Parathyroid adenoma (tissue), 2 donors: ENCODE data around the gene HLCS.
A peak's percentile ranks its signal among the peaks of the same experiment; 100 is the strongest.

Experiments used
- H2AFZ ChIP-seq: fragments of 300-600 bp; sonication (generic); one replicate; pipeline ENCODE4 v1.7.0; 2017; ENCODE audit warnings: antibody characterized with exemption, mild to moderate bottlenecking
- H3K27ac ChIP-seq: fragments of 300-600 bp; sonication (generic); one replicate; pipeline ENCODE4 v1.7.0; 2017
- H3K27me3 ChIP-seq: fragments of 300-600 bp; sonication (generic); one replicate; pipeline ENCODE4 v1.7.0; 2017; ENCODE audit warnings: low read length; ENCODE audit not compliant: control insufficient read depth, insufficient read depth
- H3K36me3 ChIP-seq: fragments of 300-600 bp; sonication (generic); one replicate; pipeline ENCODE4 v1.7.0; 2017; ENCODE audit warnings: low read length; ENCODE audit not compliant: control insufficient read depth, insufficient read depth
- H3K4me1 ChIP-seq: fragments of 300-600 bp; sonication (generic); one replicate; pipeline ENCODE4 v1.7.0; 2017; ENCODE audit warnings: control low read depth
- H3K4me2 ChIP-seq: fragments of 300-600 bp; sonication (generic); one replicate; pipeline ENCODE4 v1.7.0; 2017; ENCODE audit warnings: low read length
- H3K4me3 ChIP-seq: fragments of 300-600 bp; sonication (generic); one replicate; pipeline ENCODE4 v1.7.0; 2017; ENCODE audit warnings: low read depth, low read length
- H3K79me2 ChIP-seq: fragments of 300-600 bp; sonication (generic); one replicate; pipeline ENCODE4 v1.7.0; 2017; ENCODE audit warnings: control low read depth
- H3K9ac ChIP-seq: fragments of 300-600 bp; sonication (generic); one replicate; pipeline ENCODE4 v1.7.0; 2017; ENCODE audit warnings: mild to moderate bottlenecking
- H3K9me3 ChIP-seq: fragments of 300-600 bp; sonication (generic); one replicate; pipeline ENCODE4 v1.7.0; 2017; ENCODE audit warnings: low read length; ENCODE audit not compliant: control insufficient read depth
- TF ChIP-seq, protein P1 (sequence below): fragments of 300-600 bp; sonication (generic); IDR thresholded peaks from one replicate; pipeline ENCODE4 v1.7.0; 2017; ENCODE audit warnings: antibody characterized with exemption, mild to moderate bottlenecking
- donor health status: primary hyperparathyroidism.

HLCS gene

DNA sequence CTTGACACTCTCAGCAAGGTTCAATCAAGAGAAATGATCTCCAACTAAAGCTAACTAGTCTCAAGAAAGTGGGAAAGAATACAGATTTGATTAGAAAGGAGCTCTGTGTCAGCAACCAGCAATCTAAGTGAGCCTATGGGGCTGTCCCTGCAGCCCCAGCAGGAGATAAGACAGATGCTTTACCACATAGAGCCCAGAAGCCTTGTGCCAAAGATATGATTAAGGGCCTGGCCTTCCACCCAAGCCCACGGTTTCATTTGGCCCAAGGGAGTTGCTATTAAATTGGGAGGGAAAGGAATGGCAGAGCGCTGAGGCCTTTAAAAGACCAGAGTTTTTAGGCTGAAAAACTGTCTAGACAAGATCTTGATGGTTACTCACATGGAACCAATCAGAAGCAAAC is 74.8 kb downstream of the HLCS start:
- no peak overlapping the region for H3K4me3 ChIP-seq
- TF ChIP-seq, protein P1, sequence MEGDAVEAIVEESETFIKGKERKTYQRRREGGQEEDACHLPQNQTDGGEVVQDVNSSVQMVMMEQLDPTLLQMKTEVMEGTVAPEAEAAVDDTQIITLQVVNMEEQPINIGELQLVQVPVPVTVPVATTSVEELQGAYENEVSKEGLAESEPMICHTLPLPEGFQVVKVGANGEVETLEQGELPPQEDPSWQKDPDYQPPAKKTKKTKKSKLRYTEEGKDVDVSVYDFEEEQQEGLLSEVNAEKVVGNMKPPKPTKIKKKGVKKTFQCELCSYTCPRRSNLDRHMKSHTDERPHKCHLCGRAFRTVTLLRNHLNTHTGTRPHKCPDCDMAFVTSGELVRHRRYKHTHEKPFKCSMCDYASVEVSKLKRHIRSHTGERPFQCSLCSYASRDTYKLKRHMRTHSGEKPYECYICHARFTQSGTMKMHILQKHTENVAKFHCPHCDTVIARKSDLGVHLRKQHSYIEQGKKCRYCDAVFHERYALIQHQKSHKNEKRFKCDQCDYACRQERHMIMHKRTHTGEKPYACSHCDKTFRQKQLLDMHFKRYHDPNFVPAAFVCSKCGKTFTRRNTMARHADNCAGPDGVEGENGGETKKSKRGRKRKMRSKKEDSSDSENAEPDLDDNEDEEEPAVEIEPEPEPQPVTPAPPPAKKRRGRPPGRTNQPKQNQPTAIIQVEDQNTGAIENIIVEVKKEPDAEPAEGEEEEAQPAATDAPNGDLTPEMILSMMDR: no peak
- H3K4me2 ChIP-seq: no peak overlapping the region
- no peaks in the 10 kb centered on the region for H3K9me3 ChIP-seq
- H3K79me2 ChIP-seq: no peaks in the 10 kb centered on the region
- no peak overlapping the region for H2AFZ ChIP-seq
- no peak overlapping the region for H3K27ac ChIP-seq
- no peaks in the 10 kb centered on the region for H3K4me1 ChIP-seq
- no peaks in the 10 kb centered on the region for H3K36me3 ChIP-seq
- no peak overlapping the region for H3K9ac ChIP-seq
- no peaks in the 10 kb centered on the region for H3K27me3 ChIP-seq

DNA sequence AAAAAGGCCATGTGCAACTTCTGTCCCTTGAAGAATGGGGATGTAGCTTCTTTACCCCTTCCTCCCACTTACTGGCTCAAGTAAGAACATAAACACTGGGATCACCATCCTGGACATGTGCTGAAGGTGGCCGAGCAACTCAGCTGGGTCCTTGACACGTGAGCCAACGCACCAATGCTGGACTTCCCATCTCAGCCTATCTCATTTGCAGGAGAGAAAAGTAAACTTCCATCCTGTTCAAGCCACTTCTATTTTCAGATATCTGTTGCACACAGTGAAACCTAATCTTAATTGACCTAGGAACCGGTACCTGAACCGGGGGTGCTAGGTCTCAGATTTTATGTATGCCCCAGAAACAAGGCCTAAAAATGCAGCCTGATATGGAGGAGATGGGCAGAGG is 75.3 kb downstream of the HLCS start:
- no peaks in the 10 kb centered on the region for H3K9me3 ChIP-seq
- no peaks in the 10 kb centered on the region for H3K4me1 ChIP-seq
- no peaks in the 10 kb centered on the region for H3K79me2 ChIP-seq
- no peak overlapping the region for H3K27ac ChIP-seq
- no peak overlapping the region for H3K4me3 ChIP-seq
- H3K9ac ChIP-seq: no peak overlapping the region
- TF ChIP-seq, protein P1: no peak
- no peak overlapping the region for H3K4me2 ChIP-seq
- no peak overlapping the region for H2AFZ ChIP-seq
- H3K36me3 ChIP-seq: no peaks in the 10 kb centered on the region
- no peaks in the 10 kb centered on the region for H3K27me3 ChIP-seq

DNA sequence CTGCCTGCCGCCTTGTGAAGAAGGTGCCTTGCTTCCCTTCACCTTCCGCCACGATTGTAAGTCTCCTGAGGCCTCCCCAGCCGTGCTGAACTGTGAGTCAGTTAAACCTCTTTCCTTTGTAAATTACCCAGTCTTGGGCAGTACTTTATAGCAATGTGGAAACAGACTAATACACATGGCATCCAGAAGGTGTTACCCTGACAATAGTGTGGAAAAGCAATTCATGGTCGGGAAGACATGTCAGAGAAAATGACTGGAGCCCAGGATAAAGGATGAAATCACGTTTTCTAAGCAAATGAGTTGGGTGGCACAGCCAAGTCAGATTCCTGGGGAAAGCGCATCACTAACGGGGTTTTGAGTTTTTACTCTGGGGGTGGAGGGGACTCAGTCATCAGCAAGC is 76.4 kb downstream of the HLCS start:
- H3K4me1 ChIP-seq: no peaks in the 10 kb centered on the region
- H2AFZ ChIP-seq: no peak overlapping the region
- no peaks in the 10 kb centered on the region for H3K9me3 ChIP-seq
- no peak overlapping the region for H3K4me2 ChIP-seq
- TF ChIP-seq, protein P1: no peak
- H3K79me2 ChIP-seq: no peaks in the 10 kb centered on the region
- no peak overlapping the region for H3K27ac ChIP-seq
- no peaks in the 10 kb centered on the region for H3K36me3 ChIP-seq
- no peaks in the 10 kb centered on the region for H3K27me3 ChIP-seq
- no peak overlapping the region for H3K4me3 ChIP-seq
- no peak overlapping the region for H3K9ac ChIP-seq

DNA sequence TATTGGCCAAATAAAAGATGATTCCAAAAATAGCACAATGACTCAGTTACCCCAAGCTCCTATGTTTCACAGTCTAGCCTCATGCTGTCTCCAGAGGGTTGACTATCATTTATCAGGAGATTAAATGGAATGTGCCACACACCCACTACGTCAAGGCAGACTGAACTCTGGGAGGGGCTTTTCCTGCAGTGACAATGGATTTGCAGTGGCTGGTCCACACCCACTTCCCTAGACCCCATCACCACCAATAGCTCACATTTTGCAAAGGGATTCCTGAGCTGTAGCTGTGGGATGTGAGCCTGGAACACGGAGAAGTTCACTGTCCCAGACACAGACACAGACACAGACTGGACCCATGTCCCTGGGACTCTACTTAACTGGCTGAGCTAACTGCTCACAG is 77.1 kb downstream of the HLCS start:
- H3K4me1 ChIP-seq: no peaks in the 10 kb centered on the region
- H3K9ac ChIP-seq: no peak overlapping the region
- no peak overlapping the region for H3K4me3 ChIP-seq
- TF ChIP-seq, protein P1: no peak
- H3K79me2 ChIP-seq: no peaks in the 10 kb centered on the region
- no peaks in the 10 kb centered on the region for H3K9me3 ChIP-seq
- no peak overlapping the region for H3K4me2 ChIP-seq
- H3K36me3 ChIP-seq: no peaks in the 10 kb centered on the region
- H2AFZ ChIP-seq: no peak overlapping the region
- H3K27ac ChIP-seq: peak overlapping the region; percentile 39
- no peaks in the 10 kb centered on the region for H3K27me3 ChIP-seq

DNA sequence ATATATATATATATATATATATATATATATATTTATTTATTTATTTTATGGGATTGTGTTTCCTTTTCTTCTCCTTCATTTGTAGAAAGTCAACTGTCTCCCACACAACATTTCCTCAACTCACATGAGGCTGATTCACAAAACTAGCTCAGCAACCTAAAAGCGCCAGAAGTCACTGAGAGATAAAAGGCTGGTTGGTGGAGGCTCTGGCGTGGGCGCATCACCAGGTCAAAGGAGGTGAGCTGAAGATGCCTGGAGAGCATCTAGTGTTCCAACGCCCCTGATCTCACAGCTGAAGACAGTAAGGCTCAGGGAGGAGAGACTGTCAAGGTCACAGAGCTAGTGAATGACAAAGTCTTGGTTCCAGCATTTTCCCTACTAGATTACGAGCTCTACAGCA is 78.0 kb downstream of the HLCS start:
- Histone ChIP-seq H3K9ac (no peak overlapping the region), H3K79me2 (peaks cover 2% of the 10 kb centered on the region), H3K4me2 (no peak overlapping the region), H3K4me3 (no peak overlapping the region), H3K27ac (no peak overlapping the region), H3K27me3 (no peaks in the 10 kb centered on the region), H3K9me3 (no peaks in the 10 kb centered on the region), H3K4me1 (no peaks in the 10 kb centered on the region), H3K36me3 (no peaks in the 10 kb centered on the region), H2AFZ (no peak overlapping the region)
- TF ChIP-seq, protein P1: no peak
